ENCODE results near the gene SPATA16. TPM values are rescaled to one million over a fixed set of nuclear protein-coding genes. Genes with fewer than 3 reads are reported as not detected.
"Not testable (repeated sequence)": the region's sequence is repeated elsewhere in the genome, so short reads cannot be mapped to it uniquely, and the experiment has no call there.

The SPATA16 gene
- polyA plus RNA-seq, 4 donors = not detected

GRCh38 chr3:173066044-173067004 is 74.7 kb downstream of the SPATA16 start:
- DNase-seq (ENCODE audit: low read depth in 4 of 4, low spot score in 3 of 4) = no peak

- DNase-seq (ENCODE audit: low read depth in 4 of 4, low spot score in 3 of 4) = no peak
These were observed 75.5 kb downstream of the SPATA16 start for GRCh38 chr3:173065543-173065981.

GRCh38 chr3:173064631-173065030 is 76.4 kb downstream of the SPATA16 start:
- DNase-seq (ENCODE audit: low read depth in 4 of 4, low spot score in 3 of 4) = no peak

GRCh38 chr3:173058229-173058628 is 82.8 kb downstream of the SPATA16 start:
- no peak for DNase-seq (ENCODE audit: low read depth in 4 of 4, low spot score in 3 of 4)

- no peak for DNase-seq (ENCODE audit: low read depth in 4 of 4, low spot score in 3 of 4)
These were observed 85.7 kb downstream of the SPATA16 start for GRCh38 chr3:173055228-173055933.

GRCh38 chr3:173049360-173049759 is 91.7 kb downstream of the SPATA16 start:
- no peak for DNase-seq (ENCODE audit: low read depth in 4 of 4, low spot score in 3 of 4)

GRCh38 chr3:173045770-173046382 is 95.2 kb downstream of the SPATA16 start:
- DNase-seq (ENCODE audit: low read depth in 4 of 4, low spot score in 3 of 4) = no peak

GRCh38 chr3:173044998-173045397 is 96.0 kb downstream of the SPATA16 start:
- DNase-seq (ENCODE audit: low read depth in 4 of 4, low spot score in 3 of 4) = no peak

- no peak for DNase-seq (ENCODE audit: low read depth in 4 of 4, low spot score in 3 of 4)
These were observed 97.3 kb downstream of the SPATA16 start for GRCh38 chr3:173043757-173044156.

- DNase-seq (ENCODE audit: low read depth in 4 of 4, low spot score in 3 of 4) = no peak
These were observed 102.6 kb downstream of the SPATA16 start for GRCh38 chr3:173038484-173038871.

- DNase-seq (ENCODE audit: low read depth in 4 of 4, low spot score in 3 of 4) = no peak
These were observed 103.1 kb downstream of the SPATA16 start for GRCh38 chr3:173037840-173038483.

- DNase-seq (ENCODE audit: low read depth in 4 of 4, low spot score in 3 of 4) = no peak
These were observed 110.8 kb downstream of the SPATA16 start for GRCh38 chr3:173030273-173030672.

GRCh38 chr3:173028351-173028750 is 112.7 kb downstream of the SPATA16 start:
- DNase-seq (ENCODE audit: low read depth in 4 of 4, low spot score in 3 of 4) = no peak

GRCh38 chr3:173027429-173027828 is 113.6 kb downstream of the SPATA16 start:
- no peak for DNase-seq (ENCODE audit: low read depth in 4 of 4, low spot score in 3 of 4)

- no peak for DNase-seq (ENCODE audit: low read depth in 4 of 4, low spot score in 3 of 4)
These were observed 115.1 kb downstream of the SPATA16 start for GRCh38 chr3:173025941-173026340.

- DNase-seq (ENCODE audit: low read depth in 4 of 4, low spot score in 3 of 4) = no peak
These were observed 119.4 kb downstream of the SPATA16 start for GRCh38 chr3:173021547-173022185.

- DNase-seq (ENCODE audit: low read depth in 4 of 4, low spot score in 3 of 4) = not testable (repeated sequence)
These were observed 120.9 kb downstream of the SPATA16 start for GRCh38 chr3:173020128-173020527.

GRCh38 chr3:173019378-173019777 is 121.7 kb downstream of the SPATA16 start:
- no peak for DNase-seq (ENCODE audit: low read depth in 4 of 4, low spot score in 3 of 4)

- no peak for DNase-seq (ENCODE audit: low read depth in 4 of 4, low spot score in 3 of 4)
These were observed 122.3 kb downstream of the SPATA16 start for GRCh38 chr3:173018758-173019157.

GRCh38 chr3:173013219-173013832 is 127.7 kb downstream of the SPATA16 start:
- DNase-seq (ENCODE audit: low read depth in 4 of 4, low spot score in 3 of 4) = no peak

Measured in right renal pelvis (tissue), 4 donors.